M059J (cell line): ENCODE results near the gene FOXL1. TPM values are rescaled to one million over a fixed set of nuclear protein-coding genes. Genes with fewer than 3 reads are reported as not detected.
A peak's percentile ranks its signal among the peaks of the same experiment; 100 is the strongest.

Source experiments
- DNase-seq: peaks from one replicate; pipeline ENCODE4 v3.0.0-alpha.2; 2012; ENCODE audit warnings: low read depth
- total RNA-seq: library from RNA; depleted of rRNA; stranded (reverse); fragments of >200 nt; shearing (Covaris generic); gene quantifications from 2 replicates; pipeline ENCODE4 v1.2.3, GENCODE V29; 2014; rRNA removed

Gene FOXL1
- 4.1 and 4.2 TPM in 2 replicates for total RNA-seq

DNA sequence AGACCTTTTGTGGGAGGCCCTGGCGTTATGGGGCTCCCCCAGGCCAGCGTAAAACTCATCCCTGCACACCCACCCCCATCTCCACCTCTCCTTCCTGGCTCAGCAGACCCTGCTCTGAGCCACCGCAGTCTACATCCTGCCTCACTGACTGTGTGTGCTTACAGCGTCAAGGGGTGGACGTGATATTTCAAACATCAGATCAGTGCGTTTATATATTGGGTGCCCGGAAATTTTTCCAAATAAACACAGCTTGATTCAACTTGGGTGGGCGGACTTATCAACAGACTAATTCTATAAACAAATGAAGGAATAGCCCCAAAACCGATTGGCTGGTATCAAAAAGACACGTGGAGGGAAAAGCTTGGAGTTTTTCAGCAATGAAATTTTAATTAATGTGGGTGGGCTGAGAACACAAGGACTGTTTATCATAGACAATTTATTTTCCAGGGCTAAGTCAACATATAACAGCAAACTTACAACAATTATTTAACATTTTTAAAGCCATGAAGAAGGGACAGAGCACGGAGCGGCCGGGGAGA, at the start of gene FOXL1:
TSS of gene FOXL1 (plus strand) at position 489 of the 539 bp plus-strand sequence. CDS start 175 bp downstream, outside the sequence.
- DNase-seq = no peak

- DNase-seq = peak; percentile 89
Measured at GRCh38 chr16:86529160-86529559, 49.2 kb upstream of the FOXL1 start.

DNA sequence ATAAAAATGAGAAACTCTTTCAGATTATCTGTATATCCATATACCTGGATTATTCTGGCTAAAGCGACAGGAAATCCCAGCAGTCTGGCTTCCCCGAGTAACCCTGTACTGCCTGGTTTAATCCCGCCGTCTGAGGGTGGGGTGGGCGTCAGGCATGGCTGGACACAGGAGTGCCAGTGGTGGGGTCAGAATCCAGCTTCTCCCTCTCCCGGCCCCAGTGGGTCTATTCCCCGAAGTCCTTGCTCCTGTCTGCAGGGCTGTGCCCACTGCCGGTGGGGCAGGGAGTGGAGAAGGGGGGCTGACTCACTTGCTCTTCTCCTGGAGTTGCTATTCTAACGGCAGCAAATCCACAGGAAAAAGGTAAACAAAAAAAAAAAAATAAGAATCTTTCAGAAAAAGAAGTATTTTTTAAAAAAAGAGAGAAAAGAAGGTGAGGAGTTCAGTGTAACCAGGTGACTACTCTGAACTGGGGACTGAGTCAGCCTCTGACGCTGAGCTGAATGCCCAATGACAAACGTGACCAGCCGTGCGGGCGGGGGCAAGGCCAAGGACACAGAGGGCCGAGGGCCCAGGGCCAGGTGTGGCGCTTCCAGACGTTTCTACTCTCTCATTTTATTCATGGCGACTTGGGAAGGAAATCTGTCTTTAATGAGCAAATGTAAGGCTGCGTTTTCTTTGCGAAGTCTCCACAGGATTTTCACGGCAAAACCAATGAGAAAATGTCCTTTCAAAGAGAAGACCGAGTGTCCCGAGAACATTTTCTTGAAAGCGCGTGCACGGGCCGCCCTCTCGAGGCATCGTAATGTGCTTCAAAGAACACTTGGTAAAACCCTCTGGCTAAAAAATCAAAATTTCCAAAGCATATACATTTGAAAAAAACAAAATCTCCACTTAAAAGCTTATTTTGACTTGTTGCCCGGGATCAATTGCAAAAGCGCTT, 47.8 kb upstream of the FOXL1 start:
- DNase-seq = no peak

GRCh38 chr16:86531191-86531545, 47.2 kb upstream of the FOXL1 start:
- DNase-seq = no peak

DNA sequence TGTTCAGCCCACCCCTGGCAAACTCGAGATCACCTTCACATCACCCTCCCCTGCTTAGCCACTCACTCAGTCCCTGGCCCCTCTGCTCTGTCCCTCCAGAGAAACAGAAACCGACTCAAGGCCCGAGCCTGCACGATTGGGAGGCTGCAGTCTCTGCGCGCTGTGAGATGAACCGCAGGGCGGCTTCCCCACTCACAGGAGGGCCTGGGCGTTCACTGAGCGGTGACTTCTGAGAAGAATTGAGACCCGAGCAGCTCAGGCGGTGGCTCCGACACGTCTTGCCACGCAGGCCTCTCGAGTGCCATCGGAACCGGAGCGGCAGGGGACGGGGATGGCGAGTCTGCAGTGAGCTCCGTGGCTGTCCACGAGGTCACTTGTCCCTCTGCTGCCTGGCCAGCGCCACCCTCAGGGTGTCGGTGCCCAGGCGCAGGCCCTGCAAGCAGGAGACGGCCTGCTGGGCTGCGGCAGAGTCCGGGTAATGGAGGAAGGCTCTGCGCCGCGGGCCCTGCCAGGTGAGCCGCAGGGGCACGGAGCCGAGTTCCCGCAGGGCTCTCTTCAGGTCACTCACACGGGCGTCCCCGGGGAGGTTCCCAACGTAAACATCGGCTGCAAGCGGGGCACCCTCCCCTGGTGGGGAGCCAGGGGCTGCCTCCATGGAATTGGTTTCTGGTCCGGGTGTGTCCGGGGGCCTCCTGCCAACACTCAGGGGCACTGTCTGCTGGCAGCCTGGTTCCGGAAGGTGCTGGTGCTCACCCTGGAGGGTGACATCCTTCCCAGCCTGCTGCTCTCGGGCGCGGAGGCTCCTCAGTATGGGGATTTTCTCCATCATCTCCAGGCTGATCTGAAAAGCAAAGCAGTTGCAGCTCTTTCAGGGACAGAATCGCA, 46.5 kb upstream of the FOXL1 start:
- no peak for DNase-seq

- DNase-seq = no peak
Measured at GRCh38 chr16:86532526-86532815, 45.9 kb upstream of the FOXL1 start.

DNA sequence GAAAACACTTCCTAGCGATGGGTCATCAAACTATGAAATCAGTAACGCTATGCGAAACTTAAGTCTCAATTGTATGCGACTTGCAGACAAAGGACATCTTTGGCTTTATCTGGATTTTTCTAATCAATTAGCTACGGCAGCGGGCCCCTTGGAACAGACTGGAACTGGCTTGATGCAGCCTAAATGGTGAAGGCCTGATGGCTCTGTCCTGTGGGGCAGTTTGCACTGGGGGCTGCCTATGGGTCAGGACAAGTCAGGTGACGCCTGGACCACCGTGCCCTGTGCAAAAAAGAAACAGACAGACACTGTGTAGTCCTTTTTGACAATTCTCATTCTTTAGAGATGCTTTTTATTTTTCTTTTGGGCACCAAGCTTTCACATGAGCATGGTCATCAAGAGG, 45.3 kb upstream of the FOXL1 start:
- DNase-seq = no peak

DNA sequence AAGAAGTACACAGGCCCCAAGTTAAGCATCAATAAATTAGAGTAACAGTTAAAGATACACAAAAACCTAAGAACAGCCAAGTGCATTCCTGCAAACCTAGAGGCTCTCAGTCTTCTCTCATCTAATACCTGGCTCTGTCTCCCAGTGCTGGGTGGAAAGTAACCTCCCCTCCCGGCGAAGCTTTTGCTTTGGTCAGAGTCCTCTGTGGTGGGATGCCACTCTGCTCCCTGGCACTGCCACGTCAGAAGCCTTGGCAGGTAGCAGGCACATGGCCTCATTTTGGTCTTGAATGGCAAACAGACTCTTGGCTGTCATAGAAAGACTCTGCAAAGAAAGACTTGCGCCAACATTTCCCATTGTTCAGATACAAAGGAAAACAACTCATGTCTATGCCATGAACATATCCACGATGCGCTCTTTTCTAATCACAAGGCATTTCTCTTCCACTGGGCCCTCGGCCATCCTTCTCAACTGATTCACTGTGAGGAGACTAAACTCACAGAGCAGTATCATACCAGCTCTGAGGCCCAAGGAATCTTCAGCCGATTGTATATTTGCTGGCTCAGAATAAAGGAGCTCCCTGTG, 44.5 kb upstream of the FOXL1 start:
- no peak for DNase-seq

DNA sequence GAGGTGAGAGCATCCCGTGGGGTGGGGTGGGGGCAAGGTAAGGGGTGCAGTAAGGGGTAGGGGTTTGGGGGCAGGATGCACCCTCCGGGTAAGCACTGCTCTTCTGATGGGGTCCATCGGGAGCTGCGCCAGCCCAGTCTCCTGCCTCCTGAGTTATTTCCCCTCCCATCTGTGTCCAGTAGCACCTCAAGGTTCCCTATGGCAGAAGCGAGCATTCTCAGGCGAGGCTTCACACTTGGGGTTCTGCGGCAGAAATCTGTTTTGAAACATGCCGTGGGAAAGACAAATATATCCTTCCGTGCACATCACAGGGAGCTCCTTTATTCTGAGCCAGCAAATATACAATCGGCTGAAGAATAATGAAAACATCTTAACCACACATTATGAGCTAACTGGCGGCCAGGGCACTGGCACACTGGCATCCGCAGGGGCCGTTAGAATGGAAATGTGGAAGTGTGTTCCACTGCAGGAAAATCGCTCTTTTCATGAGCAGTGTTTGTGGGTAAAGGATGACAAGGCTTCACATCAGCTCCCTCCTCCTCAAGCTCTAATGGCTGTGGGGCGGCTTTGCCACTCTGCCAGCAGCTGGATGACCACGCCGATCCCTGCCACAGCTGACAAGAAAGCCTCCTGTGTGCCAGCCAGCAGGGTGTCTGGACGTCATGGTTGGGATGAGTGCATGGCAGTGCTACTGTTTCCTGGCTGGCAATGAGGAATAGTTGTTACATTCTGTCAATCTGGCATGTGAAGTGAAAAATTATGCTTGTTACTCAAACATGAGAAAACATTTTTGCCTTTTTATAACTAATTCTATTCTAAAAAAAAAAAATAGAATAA, 43.4 kb upstream of the FOXL1 start:
- no peak for DNase-seq

DNA sequence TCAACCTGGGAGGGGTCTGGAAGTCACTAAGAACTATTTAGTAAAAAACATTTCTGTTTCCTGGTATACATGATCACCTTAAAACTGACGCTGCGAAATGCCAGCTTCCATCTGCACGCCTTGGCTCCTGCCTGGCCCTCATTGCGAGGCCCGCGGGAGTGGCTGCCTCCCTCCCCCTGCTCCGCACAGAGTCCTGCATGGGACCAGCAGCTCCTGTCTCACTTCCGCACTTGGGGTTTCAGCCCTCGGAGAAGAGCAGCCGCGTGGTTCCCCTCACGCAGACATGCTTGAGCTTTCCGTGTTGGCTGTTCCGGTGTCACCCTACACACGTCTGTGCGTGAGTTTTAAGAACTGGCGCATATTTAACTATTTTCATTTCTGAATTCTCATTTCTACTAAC, 41.7 kb upstream of the FOXL1 start:
- DNase-seq = no peak

- no peak for DNase-seq
Measured at GRCh38 chr16:86537486-86537885, 40.9 kb upstream of the FOXL1 start.

DNA sequence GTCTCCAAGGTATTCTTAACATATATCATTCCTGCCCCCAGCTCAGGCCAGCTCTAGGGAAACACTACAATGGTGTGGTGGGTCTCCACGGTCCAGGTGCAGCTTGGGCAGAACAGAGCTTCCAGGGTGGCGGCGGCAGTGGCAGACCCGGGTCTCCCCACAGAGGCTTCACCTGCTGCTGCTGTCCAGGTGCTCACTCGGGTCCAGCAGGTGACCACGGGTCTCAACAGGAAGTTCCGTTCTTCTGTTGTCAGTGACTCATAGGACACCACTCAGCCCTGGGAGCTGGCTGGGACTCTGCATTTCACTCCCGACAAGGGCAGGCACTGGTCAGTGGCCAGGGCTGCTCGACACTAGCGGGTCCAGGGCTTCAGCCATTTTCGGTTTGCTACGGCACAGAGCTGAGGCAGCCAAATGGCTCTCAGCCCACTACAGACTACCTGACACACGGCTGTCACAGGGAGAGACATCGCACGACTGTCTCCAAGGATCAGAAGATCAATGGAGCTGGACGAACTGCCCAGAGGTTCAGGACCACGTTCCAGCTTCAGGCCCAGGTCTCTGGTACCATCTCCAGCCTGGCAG, 40.1 kb upstream of the FOXL1 start:
- no peak for DNase-seq

DNA sequence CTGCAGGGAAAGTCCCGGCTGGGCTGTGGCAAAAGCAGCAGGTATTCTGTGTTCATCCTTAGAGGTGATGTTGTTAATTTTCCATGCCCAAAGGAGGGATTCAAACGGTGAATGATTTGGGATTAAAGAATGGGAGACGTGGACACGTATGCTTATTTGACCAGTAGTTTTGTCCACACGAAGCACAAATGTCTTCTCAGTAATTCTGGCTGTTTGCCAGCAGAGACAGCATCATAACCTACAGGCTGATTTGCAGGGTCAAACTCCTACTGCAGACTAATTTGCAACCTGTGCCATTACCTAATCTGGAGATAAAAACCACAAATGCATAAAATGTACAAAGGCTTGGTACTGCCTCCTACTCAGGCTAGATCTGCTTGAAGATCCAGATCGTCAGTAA, 37.5 kb upstream of the FOXL1 start:
- no peak for DNase-seq

- DNase-seq = no peak
Measured at GRCh38 chr16:86541560-86541959, 36.8 kb upstream of the FOXL1 start.

DNA sequence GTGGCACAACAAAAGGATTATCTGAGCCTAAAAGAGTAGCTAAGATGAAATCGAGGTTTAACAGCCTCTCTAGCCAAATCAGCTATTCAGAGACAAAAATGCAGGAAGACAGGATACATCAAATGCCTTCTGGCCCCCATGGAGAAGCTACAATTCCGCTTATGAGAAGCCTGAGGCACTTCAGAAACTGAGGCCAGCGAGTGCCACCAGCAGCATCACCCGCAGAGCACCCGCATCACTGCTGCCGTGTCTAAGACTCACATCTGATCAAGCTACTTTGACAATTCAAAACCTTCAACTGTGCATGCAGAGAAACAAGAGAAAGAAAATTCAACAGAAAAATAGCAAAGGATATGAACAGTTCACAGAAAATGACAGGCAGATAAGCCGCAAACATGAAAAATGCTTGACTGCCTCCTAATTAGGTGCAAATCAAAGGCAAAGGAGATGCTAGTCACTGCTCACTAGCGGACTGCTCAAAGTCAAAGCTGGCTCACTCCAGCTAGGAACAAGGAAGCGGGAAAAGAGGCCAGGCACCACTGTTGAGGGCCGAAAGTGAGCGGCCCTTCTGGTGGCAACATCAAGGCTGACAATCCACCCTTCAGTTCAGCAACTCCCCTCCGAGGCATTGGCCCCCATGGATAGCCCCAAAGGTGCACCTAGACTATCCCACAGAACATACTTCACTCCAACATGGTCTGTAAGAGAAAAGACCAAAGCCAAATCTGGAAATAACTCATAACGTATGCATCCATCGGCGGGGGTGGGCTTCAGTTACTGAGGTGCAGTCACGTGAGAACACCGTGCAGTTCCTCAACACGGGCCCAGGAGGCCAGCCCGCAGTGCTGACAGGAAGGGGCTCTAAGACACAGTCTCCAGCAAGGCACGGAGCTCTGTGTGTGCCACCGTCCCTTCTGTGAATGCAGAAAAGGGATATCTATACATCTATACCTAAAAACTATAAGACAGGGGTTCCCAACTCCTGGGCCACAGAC, 35.3 kb upstream of the FOXL1 start:
- no peak for DNase-seq

- no peak for DNase-seq
Measured at GRCh38 chr16:86545481-86545880, 32.9 kb upstream of the FOXL1 start.

GRCh38 chr16:86545954-86546637, 32.3 kb upstream of the FOXL1 start:
- no peak for DNase-seq

- DNase-seq = no peak
Measured at GRCh38 chr16:86546638-86547013, 31.7 kb upstream of the FOXL1 start.

GRCh38 chr16:86547286-86547685, 31.1 kb upstream of the FOXL1 start:
- DNase-seq = no peak
